Testis (tissue), 2 donors: ENCODE results near the gene KAT7.
"Not testable (repeated sequence)": the region's sequence is repeated elsewhere in the genome, so short reads cannot be mapped to it uniquely, and the experiment has no call there.

Experiments used
- POLR2A ChIP-seq: fragments of 450-650 bp; IDR thresholded peaks from one replicate; pipeline ENCODE4 v1.6.1; 2017; ENCODE audit warnings: antibody characterized with exemption, mild to moderate bottlenecking, moderate library complexity
- TF ChIP-seq, protein P1 (sequence below), 3 experiments: fragments of 450-650 bp in 2 of 3; fragments of 200-600 bp in 1 of 3; sonication (generic) in 1 of 3; IDR thresholded peaks; one replicate each; pipeline ENCODE4 v1.5.1; 2016 to 2019; ENCODE audit warnings: antibody characterized with exemption in 3 of 3, mild to moderate bottlenecking in 2 of 3, moderate library complexity in 1 of 3

DNA sequence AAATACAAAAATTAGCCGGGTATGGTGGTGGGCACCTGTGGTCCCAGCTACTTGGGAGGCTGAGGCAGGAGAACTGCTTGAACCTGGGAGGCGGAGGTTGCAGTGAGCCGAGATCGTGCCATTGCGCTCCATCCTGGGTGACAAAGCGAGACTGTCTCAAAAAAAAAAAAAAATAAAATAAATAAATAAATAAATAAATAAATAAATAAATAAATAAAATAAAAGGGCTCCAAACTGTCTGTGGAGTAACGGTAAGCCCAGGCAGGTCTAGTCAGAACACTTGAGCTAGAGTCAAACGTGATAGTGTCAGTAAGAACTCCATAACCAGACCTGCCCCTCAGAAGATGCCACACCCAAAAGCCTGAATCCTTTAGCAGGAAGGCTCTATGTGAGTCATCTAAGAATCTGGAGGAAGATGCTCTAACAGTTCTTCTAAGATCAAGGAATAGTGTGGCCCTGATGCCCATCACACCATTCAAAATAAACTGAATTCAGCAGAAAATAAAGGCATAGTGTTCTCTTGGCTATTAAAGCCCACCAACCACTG lies 29.9 kb upstream of the KAT7 start:
- TF ChIP-seq, protein P1, sequence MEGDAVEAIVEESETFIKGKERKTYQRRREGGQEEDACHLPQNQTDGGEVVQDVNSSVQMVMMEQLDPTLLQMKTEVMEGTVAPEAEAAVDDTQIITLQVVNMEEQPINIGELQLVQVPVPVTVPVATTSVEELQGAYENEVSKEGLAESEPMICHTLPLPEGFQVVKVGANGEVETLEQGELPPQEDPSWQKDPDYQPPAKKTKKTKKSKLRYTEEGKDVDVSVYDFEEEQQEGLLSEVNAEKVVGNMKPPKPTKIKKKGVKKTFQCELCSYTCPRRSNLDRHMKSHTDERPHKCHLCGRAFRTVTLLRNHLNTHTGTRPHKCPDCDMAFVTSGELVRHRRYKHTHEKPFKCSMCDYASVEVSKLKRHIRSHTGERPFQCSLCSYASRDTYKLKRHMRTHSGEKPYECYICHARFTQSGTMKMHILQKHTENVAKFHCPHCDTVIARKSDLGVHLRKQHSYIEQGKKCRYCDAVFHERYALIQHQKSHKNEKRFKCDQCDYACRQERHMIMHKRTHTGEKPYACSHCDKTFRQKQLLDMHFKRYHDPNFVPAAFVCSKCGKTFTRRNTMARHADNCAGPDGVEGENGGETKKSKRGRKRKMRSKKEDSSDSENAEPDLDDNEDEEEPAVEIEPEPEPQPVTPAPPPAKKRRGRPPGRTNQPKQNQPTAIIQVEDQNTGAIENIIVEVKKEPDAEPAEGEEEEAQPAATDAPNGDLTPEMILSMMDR (IDR thresholded peaks at IDR 0.05): not testable (repeated sequence)
- TF ChIP-seq POLR2A: not testable (repeated sequence)
